LNCAP (cell line): ENCODE data around the gene ZNF564.

Source experiments
- TF ChIP-seq, protein P1 (sequence below): fragments of 450-650 bp; IDR thresholded peaks from 2 replicates; pipeline ENCODE4 v1.5.1; 2017; ENCODE audit warnings: mild to moderate bottlenecking

The ZNF564 gene

DNA sequence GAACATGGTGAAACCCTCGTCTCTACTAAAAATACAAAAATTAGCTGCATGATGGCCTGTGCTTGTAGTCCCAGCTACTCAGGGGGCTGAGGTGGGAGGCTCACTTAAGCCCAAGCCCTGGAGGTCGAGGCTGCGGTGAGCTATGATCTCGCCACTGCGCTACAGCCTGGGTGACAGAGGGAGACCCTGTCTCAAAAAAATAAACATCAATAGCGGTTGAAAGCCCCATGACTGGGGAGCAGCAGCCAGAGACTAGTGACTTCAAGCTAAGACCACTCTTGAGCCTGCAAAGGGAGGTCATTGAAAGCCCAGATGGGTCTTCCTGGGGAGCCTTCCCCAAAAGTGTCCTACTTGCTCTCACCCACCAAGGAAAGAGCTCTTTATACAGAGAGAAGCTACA, 54.8 kb downstream of the ZNF564 start:
- TF ChIP-seq, protein P1, sequence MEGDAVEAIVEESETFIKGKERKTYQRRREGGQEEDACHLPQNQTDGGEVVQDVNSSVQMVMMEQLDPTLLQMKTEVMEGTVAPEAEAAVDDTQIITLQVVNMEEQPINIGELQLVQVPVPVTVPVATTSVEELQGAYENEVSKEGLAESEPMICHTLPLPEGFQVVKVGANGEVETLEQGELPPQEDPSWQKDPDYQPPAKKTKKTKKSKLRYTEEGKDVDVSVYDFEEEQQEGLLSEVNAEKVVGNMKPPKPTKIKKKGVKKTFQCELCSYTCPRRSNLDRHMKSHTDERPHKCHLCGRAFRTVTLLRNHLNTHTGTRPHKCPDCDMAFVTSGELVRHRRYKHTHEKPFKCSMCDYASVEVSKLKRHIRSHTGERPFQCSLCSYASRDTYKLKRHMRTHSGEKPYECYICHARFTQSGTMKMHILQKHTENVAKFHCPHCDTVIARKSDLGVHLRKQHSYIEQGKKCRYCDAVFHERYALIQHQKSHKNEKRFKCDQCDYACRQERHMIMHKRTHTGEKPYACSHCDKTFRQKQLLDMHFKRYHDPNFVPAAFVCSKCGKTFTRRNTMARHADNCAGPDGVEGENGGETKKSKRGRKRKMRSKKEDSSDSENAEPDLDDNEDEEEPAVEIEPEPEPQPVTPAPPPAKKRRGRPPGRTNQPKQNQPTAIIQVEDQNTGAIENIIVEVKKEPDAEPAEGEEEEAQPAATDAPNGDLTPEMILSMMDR = no peak

GRCh38 chr19:12495002-12495802, 56.1 kb downstream of the ZNF564 start:
- TF ChIP-seq, protein P1 = peak; percentile 49; the same call in 1 of the 2 replicates

DNA sequence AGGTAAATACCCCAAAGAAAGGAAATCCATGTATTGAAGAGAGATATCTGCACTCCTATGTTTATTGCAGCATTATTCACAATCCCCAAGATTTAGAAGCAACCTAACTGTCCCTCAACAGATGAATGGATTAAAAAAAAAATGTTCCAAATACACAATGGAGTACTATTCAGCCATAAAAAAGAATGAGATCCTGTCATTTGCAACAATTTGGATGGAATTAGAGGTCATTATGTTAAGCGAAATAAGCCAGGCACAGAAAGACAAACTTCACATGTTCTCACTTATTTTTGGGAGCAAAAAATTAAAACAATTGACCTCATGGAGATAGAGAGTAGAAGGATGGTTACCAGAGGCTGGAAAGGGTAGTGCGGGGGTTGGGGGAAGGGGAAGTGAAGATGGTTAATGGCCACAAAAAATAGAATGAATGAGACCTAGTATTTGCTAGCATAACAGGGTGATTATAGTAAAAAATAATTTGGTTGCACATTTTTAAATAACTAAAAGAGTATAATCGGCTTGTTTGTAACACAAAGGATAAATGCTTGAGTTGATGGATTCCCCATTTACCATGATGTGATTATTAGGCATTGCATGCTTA, 56.9 kb downstream of the ZNF564 start:
- TF ChIP-seq, protein P1 = no peak

GRCh38 chr19:12485571-12485970, 65.7 kb downstream of the ZNF564 start:
- TF ChIP-seq, protein P1 = no peak

DNA sequence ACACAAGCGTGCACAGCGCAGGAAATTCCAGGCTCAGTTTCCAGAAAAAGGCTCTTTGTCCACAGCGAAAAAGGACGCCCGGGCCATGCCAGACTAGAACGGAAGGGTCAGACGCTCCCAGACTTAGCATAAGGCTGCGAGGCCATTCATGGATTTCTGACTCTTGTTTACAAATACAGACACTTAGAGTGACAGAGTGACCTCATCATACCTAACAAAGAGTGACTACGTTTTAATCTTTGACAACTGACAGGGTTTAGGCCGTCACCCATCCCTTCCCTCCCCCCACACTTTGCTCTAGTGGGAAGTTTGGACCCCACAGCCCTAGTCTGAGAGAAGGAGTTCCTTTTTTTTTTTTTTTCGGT, 66.2 kb downstream of the ZNF564 start:
- TF ChIP-seq, protein P1 = no peak

DNA sequence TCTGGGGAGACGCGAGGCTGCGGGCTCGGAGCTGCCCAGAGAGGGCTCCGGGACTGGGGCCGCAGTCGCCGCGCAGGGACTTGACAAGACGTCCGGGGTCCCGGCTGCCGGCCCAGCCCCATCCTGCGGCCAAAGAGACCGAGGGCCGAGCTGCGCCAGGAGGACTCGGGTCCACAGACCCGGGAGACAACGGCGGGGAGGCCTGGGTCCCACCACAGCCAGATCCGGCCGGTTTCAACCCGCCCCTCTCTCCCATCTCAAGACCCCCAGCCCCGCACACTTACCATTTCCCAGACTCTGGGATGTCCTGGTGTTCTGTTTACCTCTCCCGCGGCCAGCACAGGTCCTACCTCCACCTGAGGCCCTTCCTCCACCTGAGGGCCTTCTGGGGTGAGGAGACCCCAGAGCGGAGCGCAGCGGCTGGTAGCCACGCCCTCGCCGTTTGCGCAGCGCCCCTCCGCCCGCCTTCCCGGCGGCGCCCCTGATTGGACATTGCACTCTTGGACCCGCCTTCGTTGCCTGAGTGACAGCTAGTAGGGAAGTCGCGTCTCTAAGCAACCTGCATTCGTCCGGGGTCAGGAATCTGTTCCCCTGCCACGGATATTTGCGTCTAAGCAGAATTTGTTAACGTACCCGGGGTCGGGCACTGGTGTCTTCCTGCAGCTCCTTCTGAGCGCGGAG, 66.8 kb downstream of the ZNF564 start, which contains the start of gene ZNF709:
ZNF709 (minus strand) TSS at position 446 of the 681 bp plus-strand sequence; CDS start at position 287, 159 bp downstream.
- TF ChIP-seq, protein P1 = no peak

GRCh38 chr19:12484011-12484370, 67.3 kb downstream of the ZNF564 start:
- TF ChIP-seq, protein P1 = no peak
